Upper lobe of left lung (tissue), 4 donors: ENCODE results near the gene STYXL2.

Source experiments
- CTCF ChIP-seq, 6 experiments: fragments of 450-650 bp in 4 of 6; fragments of 200-600 bp in 2 of 6; sonication (generic) in 2 of 6; IDR thresholded peaks; one replicate each; pipeline ENCODE4 v1.5.1; 2016 to 2019; ENCODE audit warnings: antibody characterized with exemption in 6 of 6
- POLR2A ChIP-seq, 4 donors: fragments of 450-650 bp; IDR thresholded peaks; one replicate each; pipeline ENCODE4 v1.5.1; 2016 to 2017; ENCODE audit warnings: antibody characterized with exemption in 4 of 4, mild to moderate bottlenecking in 2 of 4

GRCh38 chr1:167105271-167106118 is 11.6 kb downstream of the STYXL2 start:
- TF ChIP-seq CTCF (IDR thresholded peaks at IDR 0.05): no peak
- no peak for TF ChIP-seq POLR2A (IDR thresholded peaks at IDR 0.05)
